ENCODE data around the gene FARP1. TPM values are rescaled to one million over a fixed set of nuclear protein-coding genes. Genes with fewer than 3 reads are reported as not detected.
A peak's percentile ranks its signal among the peaks of the same experiment; 100 is the strongest.

Gene FARP1
- total RNA-seq, 2 donors from 2014 or later: 89.5 to 93.6 TPM

- Histone ChIP-seq H3K27ac (peak overlapping the region in 3 of 4 donors; percentile 39 to 66 (median 58)), H3K4me1 (peaks cover 30% of the 10 kb centered on the region), H3K9me3 (no peaks in the 10 kb centered on the region), H3K4me3 (no peak overlapping the region), H3K36me3 (replicated peaks in 1 of 2; ENCODE audit: insufficient read depth in 1 of 2, low read depth in 2 of 2) (peaks cover 0 to 6% of the 10 kb centered on the region in 2 donors), H3K27me3 (no peaks in the 10 kb centered on the region)
- 85 to 92% methylated on average over 9 of the region's 9 CpGs for WGBS, 2 donors
- ATAC-seq: no peak
- intact Hi-C loops (cut with DNase I): loop anchor here (10.0 kb wide), 1 partner anchor 262 kb away; the partner anchor contains the start of gene FARP1
- DNase-seq: no peak
- no peak for TF ChIP-seq POLR2A (IDR thresholded peaks at IDR 0.05)
- TF ChIP-seq, protein P1, sequence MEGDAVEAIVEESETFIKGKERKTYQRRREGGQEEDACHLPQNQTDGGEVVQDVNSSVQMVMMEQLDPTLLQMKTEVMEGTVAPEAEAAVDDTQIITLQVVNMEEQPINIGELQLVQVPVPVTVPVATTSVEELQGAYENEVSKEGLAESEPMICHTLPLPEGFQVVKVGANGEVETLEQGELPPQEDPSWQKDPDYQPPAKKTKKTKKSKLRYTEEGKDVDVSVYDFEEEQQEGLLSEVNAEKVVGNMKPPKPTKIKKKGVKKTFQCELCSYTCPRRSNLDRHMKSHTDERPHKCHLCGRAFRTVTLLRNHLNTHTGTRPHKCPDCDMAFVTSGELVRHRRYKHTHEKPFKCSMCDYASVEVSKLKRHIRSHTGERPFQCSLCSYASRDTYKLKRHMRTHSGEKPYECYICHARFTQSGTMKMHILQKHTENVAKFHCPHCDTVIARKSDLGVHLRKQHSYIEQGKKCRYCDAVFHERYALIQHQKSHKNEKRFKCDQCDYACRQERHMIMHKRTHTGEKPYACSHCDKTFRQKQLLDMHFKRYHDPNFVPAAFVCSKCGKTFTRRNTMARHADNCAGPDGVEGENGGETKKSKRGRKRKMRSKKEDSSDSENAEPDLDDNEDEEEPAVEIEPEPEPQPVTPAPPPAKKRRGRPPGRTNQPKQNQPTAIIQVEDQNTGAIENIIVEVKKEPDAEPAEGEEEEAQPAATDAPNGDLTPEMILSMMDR (IDR thresholded peaks at IDR 0.05): no peak
These were observed 264.1 kb downstream of the FARP1 start for GRCh38 chr13:98406971-98407370.

GRCh38 chr13:98407575-98407974 lies 264.7 kb downstream of the FARP1 start:
- TF ChIP-seq, protein P1 (IDR thresholded peaks at IDR 0.05): no peak
- TF ChIP-seq POLR2A (IDR thresholded peaks at IDR 0.05): no peak
- peaks cover 30% of the 10 kb centered on the region for H3K4me1 ChIP-seq
- WGBS, 2 donors: 93 to 94% methylated on average over 4 of the region's 4 CpGs

GRCh38 chr13:98409281-98409680 lies 266.4 kb downstream of the FARP1 start:
- no peaks in the 10 kb centered on the region for H3K27me3 ChIP-seq
- intact Hi-C loops (cut with DNase I): loop anchor here (10.0 kb wide), 1 partner anchor 264 kb away; the partner anchor contains the start of gene FARP1
- ATAC-seq (no peak), DNase-seq (no peak)
- TF ChIP-seq, protein P1 (IDR thresholded peaks at IDR 0.05): no peak
- no peak for TF ChIP-seq POLR2A (IDR thresholded peaks at IDR 0.05)
- 92 to 94% methylated on average over 13 of the region's 13 CpGs for WGBS, 2 donors
- no peak overlapping the region for H3K27ac ChIP-seq
- H3K9me3 ChIP-seq: no peaks in the 10 kb centered on the region
- peaks cover 0 to 9% of the 10 kb centered on the region in 2 donors for H3K36me3 ChIP-seq (replicated peaks in 1 of 2; ENCODE audit: insufficient read depth in 1 of 2, low read depth in 2 of 2)
- peaks cover 31% of the 10 kb centered on the region for H3K4me1 ChIP-seq
- H3K4me3 ChIP-seq: no peak overlapping the region

More at GRCh38 chr13:98407575-98407974, 264.7 kb downstream of the FARP1 start:
- Histone ChIP-seq H3K9me3 (no peaks in the 10 kb centered on the region), H3K27ac (no peak overlapping the region), H3K27me3 (no peaks in the 10 kb centered on the region), H3K4me3 (no peak overlapping the region), H3K36me3 (replicated peaks in 1 of 2; ENCODE audit: insufficient read depth in 1 of 2, low read depth in 2 of 2) (peaks cover 0 to 9% of the 10 kb centered on the region in 2 donors)
- intact Hi-C loops (cut with DNase I): loop anchor here (10.0 kb wide), 1 partner anchor 263 kb away; the partner anchor contains the start of gene FARP1
- DNase-seq (no peak), ATAC-seq (no peak)

DNA sequence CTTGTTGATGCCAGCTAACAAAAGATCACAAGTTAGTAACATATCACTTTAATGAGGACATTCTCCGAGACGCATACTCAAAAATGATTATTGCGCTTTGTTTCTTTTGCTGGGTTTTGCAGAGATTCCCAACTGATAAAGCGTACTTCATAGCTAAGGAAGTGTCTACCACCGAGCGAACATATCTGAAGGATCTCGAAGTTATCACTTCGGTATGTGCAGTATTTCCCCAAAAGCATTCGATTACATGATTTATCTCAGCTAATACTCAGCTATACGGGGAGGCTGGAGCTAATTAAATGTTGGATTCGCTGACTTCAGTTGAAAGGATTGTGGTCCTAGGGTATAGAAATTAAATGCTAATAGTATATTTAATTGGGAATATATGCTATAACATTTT lies 267.7 kb downstream of the FARP1 start:
- no peak overlapping the region for H3K4me3 ChIP-seq
- H3K4me1 ChIP-seq: peaks cover 32% of the 10 kb centered on the region
- peaks cover 0 to 9% of the 10 kb centered on the region in 2 donors for H3K36me3 ChIP-seq (replicated peaks in 1 of 2; ENCODE audit: insufficient read depth in 1 of 2, low read depth in 2 of 2)
- no peak for DNase-seq
- H3K27ac ChIP-seq: no peak overlapping the region
- 91 to 94% methylated on average over 11 of the region's 11 CpGs for WGBS, 2 donors
- H3K27me3 ChIP-seq: no peaks in the 10 kb centered on the region
- TF ChIP-seq, protein P1 (IDR thresholded peaks at IDR 0.05): no peak
- no peak for TF ChIP-seq POLR2A (IDR thresholded peaks at IDR 0.05)
- ATAC-seq: no peak
- H3K9me3 ChIP-seq: no peaks in the 10 kb centered on the region
- intact Hi-C loops (cut with DNase I): no loop called here

DNA sequence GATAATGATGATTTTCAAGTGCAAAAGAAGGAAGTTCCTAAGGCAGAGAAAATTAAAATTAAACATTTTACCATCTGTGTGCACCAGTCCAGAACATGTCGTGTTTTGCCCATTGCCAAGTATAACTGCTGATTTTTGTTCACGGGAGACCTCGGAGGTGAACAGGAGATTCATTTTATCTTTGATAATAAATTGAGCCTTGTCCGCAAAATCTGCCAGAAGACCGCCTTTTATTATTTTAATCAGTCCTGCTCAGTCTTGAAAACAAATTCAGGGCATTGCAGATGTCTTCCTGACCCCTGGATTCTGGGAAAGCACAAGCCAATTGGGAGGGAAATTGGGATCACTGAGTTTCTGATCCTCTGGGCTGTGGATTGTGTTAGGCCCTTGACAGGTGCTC lies 268.1 kb downstream of the FARP1 start:
- WGBS, 2 donors: 81 to 84% methylated on average over 5 of the region's 5 CpGs
- peak overlapping the region in 3 of 4 donors; percentile 30 to 50 (median 49) for H3K27ac ChIP-seq

More for the DNA sequence above, 268.1 kb downstream of the FARP1 start:
- Histone ChIP-seq H3K36me3 (replicated peaks in 1 of 2; ENCODE audit: insufficient read depth in 1 of 2, low read depth in 2 of 2) (peaks cover 0 to 9% of the 10 kb centered on the region in 2 donors), H3K9me3 (no peaks in the 10 kb centered on the region), H3K4me3 (no peak overlapping the region), H3K27me3 (no peaks in the 10 kb centered on the region), H3K4me1 (peaks cover 32% of the 10 kb centered on the region)
- no peak for ATAC-seq
- no peak for TF ChIP-seq POLR2A (IDR thresholded peaks at IDR 0.05)
- TF ChIP-seq, protein P1 (IDR thresholded peaks at IDR 0.05): no peak
- DNase-seq: no peak
- intact Hi-C loops (cut with DNase I): no loop called here

All from body of pancreas (tissue), 4 donors.